ENCODE results near the gene SNRPD3. TPM values are rescaled to one million over a fixed set of nuclear protein-coding genes. Genes with fewer than 3 reads are reported as not detected.
"Not testable (repeated sequence)": the region's sequence is repeated elsewhere in the genome, so short reads cannot be mapped to it uniquely, and the experiment has no call there.

The SNRPD3 gene
- total RNA-seq, 1 donor from 2014 or later: 103 TPM

GRCh38 chr22:24591286-24591830, 35.6 kb downstream of the SNRPD3 start:
- no peak overlapping the region for H3K27ac Mint-ChIP-seq (ENCODE audit: unreplicated experiment)
- H3K27me3 Mint-ChIP-seq (ENCODE audit: unreplicated experiment): peaks cover 5% of the 10 kb centered on the region
- no peak for DNase-seq (ENCODE audit: low spot score)
- H3K4me3 Mint-ChIP-seq (ENCODE audit: unreplicated experiment): no peak overlapping the region
- H3K4me1 Mint-ChIP-seq (ENCODE audit: unreplicated experiment): no peaks in the 10 kb centered on the region
- no peak for TF ChIP-seq CTCF (IDR thresholded peaks at IDR 0.05; ENCODE audit: unreplicated experiment)
- H3K36me3 Mint-ChIP-seq (ENCODE audit: low read depth, unreplicated experiment): no peaks in the 10 kb centered on the region
- no peaks in the 10 kb centered on the region for H3K9me3 Mint-ChIP-seq (ENCODE audit: unreplicated experiment)

- H3K4me3 Mint-ChIP-seq (ENCODE audit: unreplicated experiment): peak overlapping the region; percentile 98
- H3K36me3 Mint-ChIP-seq (ENCODE audit: low read depth, unreplicated experiment): no peaks in the 10 kb centered on the region
- TF ChIP-seq CTCF (IDR thresholded peaks at IDR 0.05; ENCODE audit: unreplicated experiment): no peak
- H3K4me1 Mint-ChIP-seq (ENCODE audit: unreplicated experiment): no peaks in the 10 kb centered on the region
- no peaks in the 10 kb centered on the region for H3K9me3 Mint-ChIP-seq (ENCODE audit: unreplicated experiment)
- no peak for DNase-seq (ENCODE audit: low spot score)
- peak overlapping the region; percentile 80 for H3K27ac Mint-ChIP-seq (ENCODE audit: unreplicated experiment)
- H3K27me3 Mint-ChIP-seq (ENCODE audit: unreplicated experiment): peaks cover 7% of the 10 kb centered on the region
Measured at GRCh38 chr22:24592058-24592850, 36.5 kb downstream of the SNRPD3 start.

GRCh38 chr22:24592851-24593558, 37.2 kb downstream of the SNRPD3 start, which contains the start of gene LRRC75B:
Gene LRRC75B (minus strand): TSS chr22:24593073. CDS start chr22:24593039, 34 bp downstream.
- no peaks in the 10 kb centered on the region for H3K36me3 Mint-ChIP-seq (ENCODE audit: low read depth, unreplicated experiment)
- peak; percentile 83 for DNase-seq (ENCODE audit: low spot score)
- H3K27me3 Mint-ChIP-seq (ENCODE audit: unreplicated experiment): peaks cover 7% of the 10 kb centered on the region

GRCh38 chr22:24593559-24593835, 37.7 kb downstream of the SNRPD3 start:
- H3K27me3 Mint-ChIP-seq (ENCODE audit: unreplicated experiment); H3K4me1 Mint-ChIP-seq (ENCODE audit: unreplicated experiment): not testable (repeated sequence)
- peak overlapping the region; percentile 70 for H3K27ac Mint-ChIP-seq (ENCODE audit: unreplicated experiment)

More at GRCh38 chr22:24592851-24593558, 37.2 kb downstream of the SNRPD3 start, which contains the start of gene LRRC75B:
- no peak for TF ChIP-seq CTCF (IDR thresholded peaks at IDR 0.05; ENCODE audit: unreplicated experiment)
- no peaks in the 10 kb centered on the region for H3K4me1 Mint-ChIP-seq (ENCODE audit: unreplicated experiment)
- H3K4me3 Mint-ChIP-seq (ENCODE audit: unreplicated experiment): peak within 1 kb of the TSS; percentile 98
- H3K27ac Mint-ChIP-seq (ENCODE audit: unreplicated experiment): peak within 1 kb of the TSS; percentile 80
- H3K9me3 Mint-ChIP-seq (ENCODE audit: unreplicated experiment): no peaks in the 10 kb centered on the region

GRCh38 chr22:24593836-24594568, 38.2 kb downstream of the SNRPD3 start:
- TF ChIP-seq CTCF (IDR thresholded peaks at IDR 0.05; ENCODE audit: unreplicated experiment): no peak
- no peaks in the 10 kb centered on the region for H3K4me1 Mint-ChIP-seq (ENCODE audit: unreplicated experiment)
- H3K27me3 Mint-ChIP-seq (ENCODE audit: unreplicated experiment): peaks cover 7% of the 10 kb centered on the region
- DNase-seq (ENCODE audit: low spot score): no peak
- H3K4me3 Mint-ChIP-seq (ENCODE audit: unreplicated experiment): no peak overlapping the region
- no peaks in the 10 kb centered on the region for H3K9me3 Mint-ChIP-seq (ENCODE audit: unreplicated experiment)
- no peak overlapping the region for H3K27ac Mint-ChIP-seq (ENCODE audit: unreplicated experiment)
- no peaks in the 10 kb centered on the region for H3K36me3 Mint-ChIP-seq (ENCODE audit: low read depth, unreplicated experiment)

More at GRCh38 chr22:24593559-24593835, 37.7 kb downstream of the SNRPD3 start:
- not testable (repeated sequence) for DNase-seq (ENCODE audit: low spot score); H3K9me3 Mint-ChIP-seq (ENCODE audit: unreplicated experiment); H3K36me3 Mint-ChIP-seq (ENCODE audit: low read depth, unreplicated experiment)
- peak overlapping the region; percentile 89 for H3K4me3 Mint-ChIP-seq (ENCODE audit: unreplicated experiment)
